Measurements from ENCODE around the gene PRKAR1B.

GRCh38 chr7:772392-772791 is 45.3 kb upstream of the PRKAR1B start:
- TF ChIP-seq, protein P1, sequence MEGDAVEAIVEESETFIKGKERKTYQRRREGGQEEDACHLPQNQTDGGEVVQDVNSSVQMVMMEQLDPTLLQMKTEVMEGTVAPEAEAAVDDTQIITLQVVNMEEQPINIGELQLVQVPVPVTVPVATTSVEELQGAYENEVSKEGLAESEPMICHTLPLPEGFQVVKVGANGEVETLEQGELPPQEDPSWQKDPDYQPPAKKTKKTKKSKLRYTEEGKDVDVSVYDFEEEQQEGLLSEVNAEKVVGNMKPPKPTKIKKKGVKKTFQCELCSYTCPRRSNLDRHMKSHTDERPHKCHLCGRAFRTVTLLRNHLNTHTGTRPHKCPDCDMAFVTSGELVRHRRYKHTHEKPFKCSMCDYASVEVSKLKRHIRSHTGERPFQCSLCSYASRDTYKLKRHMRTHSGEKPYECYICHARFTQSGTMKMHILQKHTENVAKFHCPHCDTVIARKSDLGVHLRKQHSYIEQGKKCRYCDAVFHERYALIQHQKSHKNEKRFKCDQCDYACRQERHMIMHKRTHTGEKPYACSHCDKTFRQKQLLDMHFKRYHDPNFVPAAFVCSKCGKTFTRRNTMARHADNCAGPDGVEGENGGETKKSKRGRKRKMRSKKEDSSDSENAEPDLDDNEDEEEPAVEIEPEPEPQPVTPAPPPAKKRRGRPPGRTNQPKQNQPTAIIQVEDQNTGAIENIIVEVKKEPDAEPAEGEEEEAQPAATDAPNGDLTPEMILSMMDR (conservative IDR thresholded peaks at IDR 0.05) = no peak
- TF ChIP-seq EZH2 (IDR thresholded peaks at IDR 0.05; ENCODE audit: low read depth) = no peak

Measured in PC-9 (cell line).